Thyroid gland (tissue), 4 donors: ENCODE results near the gene DRC1. TPM values are rescaled to one million over a fixed set of nuclear protein-coding genes. Genes with fewer than 3 reads are reported as not detected.
"Not testable (repeated sequence)": the region's sequence is repeated elsewhere in the genome, so short reads cannot be mapped to it uniquely, and the experiment has no call there.

Experiments used
- DNase-seq, 2 donors: peaks; one replicate each; pipeline ENCODE4 v3.0.0-alpha.2; 2019
- H3K27ac ChIP-seq, 3 donors: fragments of 200-600 bp; sonication (generic); 1 replicate in 2 of 3; 2 replicates in 1 of 3; pipeline ENCODE4 v1.5.1; 2016 to 2019; ENCODE audit warnings: mild to moderate bottlenecking in 1 of 3, moderate library complexity in 1 of 3
- H3K27me3 ChIP-seq: fragments of 200-600 bp; sonication (generic); one replicate; pipeline ENCODE4 v1.5.1; 2019
- H3K36me3 ChIP-seq, 2 donors: fragments of 200-600 bp; sonication (generic); one replicate each; pipeline ENCODE4 v1.5.1; 2016 to 2019
- H3K4me1 ChIP-seq, 2 donors: fragments of 200-600 bp; sonication (generic); one replicate each; pipeline ENCODE4 v1.5.1; 2017 to 2019
- H3K4me3 ChIP-seq, 3 donors: fragments of 200-600 bp; sonication (generic); replicated peaks in 1 of 3; 1 replicate in 2 of 3; 2 replicates in 1 of 3; pipeline ENCODE4 v1.5.1; 2016; ENCODE audit warnings: mild to moderate bottlenecking in 1 of 3
- H3K9me3 ChIP-seq: fragments of 200-600 bp; sonication (generic); one replicate; pipeline ENCODE4 v1.5.1; 2017
- POLR2A ChIP-seq, 2 donors: fragments of 450-650 bp; IDR thresholded peaks; one replicate each; pipeline ENCODE4 v1.6.1; 2017; ENCODE audit warnings: antibody characterized with exemption in 2 of 2, mild to moderate bottlenecking in 2 of 2, moderate library complexity in 1 of 2
- WGBS, 2 donors: methylation state at CpG; one replicate each; pipeline ENCODE4 v1.1.5; 2017; 5-methylcytosine and 5-hydroxymethylcytosine counted together
- intact Hi-C: fragments of 100-400 bp; cut with DNase I; formaldehyde crosslinking; loops from one replicate; pipeline ENCODE4 v1.15.1; 2023
- total RNA-seq, 4 donors: library from RNA; depleted of rRNA; stranded (reverse); fragments of >200 nt; gene quantifications; one replicate each; pipeline ENCODE4 v1.2.3, GENCODE V29; 2016
- TF ChIP-seq, protein P1 (sequence below), 6 experiments: fragments of 200-600 bp in 3 of 6; fragments of 450-650 bp in 3 of 6; sonication (generic) in 3 of 6; IDR thresholded peaks; one replicate each; pipeline ENCODE4 v1.5.1; 2016 to 2019; ENCODE audit warnings: antibody characterized with exemption in 6 of 6, mild to moderate bottlenecking in 2 of 6, inconsistent platforms in 1 of 6, moderate library complexity in 1 of 6

DRC1 gene
- total RNA-seq, 4 donors from 2014 or later = not detected

DNA sequence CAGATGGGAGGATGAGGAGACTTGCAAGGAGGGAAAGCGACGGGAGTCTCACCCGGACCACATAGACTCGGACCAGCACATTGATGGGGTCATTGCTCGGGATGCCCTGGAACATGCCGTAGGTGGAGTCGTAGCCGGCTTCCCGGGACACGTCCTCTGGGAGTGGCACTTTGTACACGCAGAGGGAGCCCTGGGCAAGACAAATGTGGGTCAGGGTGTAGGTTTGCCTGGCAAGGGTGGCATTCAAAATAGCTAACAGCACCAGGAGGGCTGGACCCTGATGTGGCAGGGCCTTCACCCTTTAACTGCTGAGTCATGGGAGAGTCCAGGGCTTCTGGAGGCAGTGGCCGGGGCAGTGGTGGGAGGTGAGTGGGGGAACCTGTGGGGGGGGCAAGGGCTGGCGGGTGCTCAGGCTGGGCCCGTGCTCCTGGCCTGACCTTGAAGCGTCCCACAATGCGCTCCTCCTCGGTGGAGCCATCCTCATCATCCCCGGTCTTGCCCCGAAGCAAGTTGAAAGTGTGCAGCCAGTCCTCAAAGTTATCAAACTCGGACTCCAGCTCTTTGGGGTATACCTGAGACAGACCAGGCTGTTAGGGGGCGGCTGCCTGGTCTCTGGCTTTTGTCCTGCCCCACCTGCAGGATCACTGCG, 65.1 kb downstream of the DRC1 start:
- H3K4me1 ChIP-seq = peaks cover 0 to 3% of the 10 kb centered on the region in 2 donors
- intact Hi-C loops = loop anchor here (10.0 kb wide), 1 partner anchor 62 kb away; the partner anchor contains the start of gene DRC1
- no peaks in the 10 kb centered on the region for H3K27me3 ChIP-seq
- no peaks in the 10 kb centered on the region for H3K9me3 ChIP-seq
- H3K4me3 ChIP-seq = no peak overlapping the region
- 89 to 90% methylated on average over 20 to 22 of the region's 22 CpGs for WGBS, 2 donors
- no peak overlapping the region for H3K27ac ChIP-seq
- TF ChIP-seq POLR2A (IDR thresholded peaks at IDR 0.05) = no peak
- TF ChIP-seq, protein P1, sequence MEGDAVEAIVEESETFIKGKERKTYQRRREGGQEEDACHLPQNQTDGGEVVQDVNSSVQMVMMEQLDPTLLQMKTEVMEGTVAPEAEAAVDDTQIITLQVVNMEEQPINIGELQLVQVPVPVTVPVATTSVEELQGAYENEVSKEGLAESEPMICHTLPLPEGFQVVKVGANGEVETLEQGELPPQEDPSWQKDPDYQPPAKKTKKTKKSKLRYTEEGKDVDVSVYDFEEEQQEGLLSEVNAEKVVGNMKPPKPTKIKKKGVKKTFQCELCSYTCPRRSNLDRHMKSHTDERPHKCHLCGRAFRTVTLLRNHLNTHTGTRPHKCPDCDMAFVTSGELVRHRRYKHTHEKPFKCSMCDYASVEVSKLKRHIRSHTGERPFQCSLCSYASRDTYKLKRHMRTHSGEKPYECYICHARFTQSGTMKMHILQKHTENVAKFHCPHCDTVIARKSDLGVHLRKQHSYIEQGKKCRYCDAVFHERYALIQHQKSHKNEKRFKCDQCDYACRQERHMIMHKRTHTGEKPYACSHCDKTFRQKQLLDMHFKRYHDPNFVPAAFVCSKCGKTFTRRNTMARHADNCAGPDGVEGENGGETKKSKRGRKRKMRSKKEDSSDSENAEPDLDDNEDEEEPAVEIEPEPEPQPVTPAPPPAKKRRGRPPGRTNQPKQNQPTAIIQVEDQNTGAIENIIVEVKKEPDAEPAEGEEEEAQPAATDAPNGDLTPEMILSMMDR (IDR thresholded peaks at IDR 0.05) = no peak
- no peak for DNase-seq
- no peaks in the 10 kb centered on the region for H3K36me3 ChIP-seq

DNA sequence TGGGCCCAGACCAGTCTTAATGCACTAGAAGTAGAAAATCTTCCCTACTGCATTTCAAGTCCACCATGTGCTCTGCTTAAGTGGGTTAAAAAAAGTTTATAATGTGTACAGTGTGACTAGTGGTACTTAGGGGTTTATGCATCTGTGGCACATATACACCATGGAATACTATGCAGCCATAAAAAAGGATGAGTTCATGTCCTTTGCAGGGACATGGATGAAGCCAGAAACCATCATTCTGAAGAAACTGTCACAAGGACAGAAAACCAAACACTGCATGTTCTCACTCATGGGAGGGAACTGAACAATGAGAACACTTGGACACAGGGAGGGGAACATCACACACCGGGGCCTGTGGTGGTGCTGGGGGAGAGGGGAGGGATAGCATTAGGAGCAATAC, 66.8 kb downstream of the DRC1 start:
- H3K4me1 ChIP-seq = not testable (repeated sequence)

DNA sequence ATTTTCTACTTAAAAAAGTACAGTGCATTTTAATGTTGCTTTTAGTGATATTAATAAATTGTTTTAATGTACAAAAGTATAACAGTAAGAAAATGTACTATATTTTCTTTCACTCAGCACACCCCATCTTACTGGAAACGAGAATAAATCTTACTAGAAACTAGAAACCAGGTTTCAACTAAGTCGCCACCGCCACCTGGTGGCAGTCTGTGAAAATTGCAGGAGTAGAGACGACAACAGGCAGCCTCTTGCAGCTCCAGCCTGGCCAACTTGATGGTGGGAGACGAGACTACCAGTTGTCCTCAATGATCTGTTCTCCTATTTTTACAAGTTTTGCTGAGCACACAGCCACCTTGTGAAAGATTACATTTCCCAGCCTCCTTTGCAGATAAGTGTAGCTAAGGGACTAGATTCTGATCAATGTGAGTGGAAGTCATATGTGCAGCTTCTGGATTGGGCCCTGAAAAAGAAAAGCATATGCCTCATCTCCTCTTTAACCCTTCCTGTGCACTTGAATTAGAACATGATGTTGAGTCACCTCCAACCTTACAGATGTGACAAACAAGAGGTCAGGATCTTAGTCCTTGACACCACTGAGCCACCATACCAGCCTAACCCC, 67.5 kb downstream of the DRC1 start:
- H3K4me1 ChIP-seq = no peaks in the 10 kb centered on the region
- TF ChIP-seq, protein P1 (IDR thresholded peaks at IDR 0.05) = peak in 5 of 6 experiments; percentile 17 to 51 (median 28)
- no peak for TF ChIP-seq POLR2A (IDR thresholded peaks at IDR 0.05)
- no peaks in the 10 kb centered on the region for H3K36me3 ChIP-seq
- WGBS, 2 donors = 15 to 18% methylated on average over 5 of the region's 5 CpGs
- H3K9me3 ChIP-seq = no peaks in the 10 kb centered on the region
- no peak overlapping the region for H3K4me3 ChIP-seq
- H3K27me3 ChIP-seq = no peaks in the 10 kb centered on the region
- DNase-seq = peak; percentile 15 to 35
- no peak overlapping the region for H3K27ac ChIP-seq
- intact Hi-C loops = loop anchor here (10.0 kb wide), 1 partner anchor 64 kb away; the partner anchor contains the start of gene DRC1

More for the DNA sequence above, 66.8 kb downstream of the DRC1 start:
- not testable (repeated sequence) for H3K9me3 ChIP-seq, H3K4me3 ChIP-seq, H3K36me3 ChIP-seq, H3K27ac ChIP-seq, H3K27me3 ChIP-seq, DNase-seq
- WGBS, 2 donors = 92 to 100% methylated on average over 1 of the region's 1 CpG
- intact Hi-C loops = loop anchor here (10.0 kb wide), 1 partner anchor 64 kb away; the partner anchor contains the start of gene DRC1

DNA sequence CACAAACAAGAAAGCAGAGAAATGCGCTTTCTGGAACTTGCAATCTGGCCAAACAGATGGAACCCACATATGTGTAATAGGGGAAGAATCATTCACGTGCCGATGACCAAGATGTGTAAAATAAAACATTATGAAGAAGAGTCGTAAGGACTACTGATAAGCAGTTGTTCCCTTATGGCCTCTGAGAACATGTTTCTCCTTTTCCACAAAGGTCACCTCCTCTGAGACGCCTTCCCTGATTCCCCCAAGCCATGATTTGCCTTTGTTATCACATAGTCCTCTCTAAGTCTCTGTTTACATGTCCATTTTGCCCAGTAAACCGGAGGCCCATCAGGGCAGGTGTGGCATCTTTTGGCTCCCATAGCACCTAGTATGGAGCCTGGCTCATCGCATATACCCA, 68.2 kb downstream of the DRC1 start:
- TF ChIP-seq, protein P1 (IDR thresholded peaks at IDR 0.05) = no peak
- TF ChIP-seq POLR2A (IDR thresholded peaks at IDR 0.05) = no peak
- no peaks in the 10 kb centered on the region for H3K4me1 ChIP-seq
- intact Hi-C loops = loop anchor here (10.0 kb wide), 1 partner anchor 65 kb away; the partner anchor contains the start of gene DRC1
- WGBS, 2 donors = 95% methylated on average over 7 of the region's 7 CpGs
- H3K4me3 ChIP-seq = no peak overlapping the region
- H3K27ac ChIP-seq = no peak overlapping the region
- H3K9me3 ChIP-seq = no peaks in the 10 kb centered on the region
- DNase-seq = no peak
- H3K27me3 ChIP-seq = no peaks in the 10 kb centered on the region
- H3K36me3 ChIP-seq = no peaks in the 10 kb centered on the region

DNA sequence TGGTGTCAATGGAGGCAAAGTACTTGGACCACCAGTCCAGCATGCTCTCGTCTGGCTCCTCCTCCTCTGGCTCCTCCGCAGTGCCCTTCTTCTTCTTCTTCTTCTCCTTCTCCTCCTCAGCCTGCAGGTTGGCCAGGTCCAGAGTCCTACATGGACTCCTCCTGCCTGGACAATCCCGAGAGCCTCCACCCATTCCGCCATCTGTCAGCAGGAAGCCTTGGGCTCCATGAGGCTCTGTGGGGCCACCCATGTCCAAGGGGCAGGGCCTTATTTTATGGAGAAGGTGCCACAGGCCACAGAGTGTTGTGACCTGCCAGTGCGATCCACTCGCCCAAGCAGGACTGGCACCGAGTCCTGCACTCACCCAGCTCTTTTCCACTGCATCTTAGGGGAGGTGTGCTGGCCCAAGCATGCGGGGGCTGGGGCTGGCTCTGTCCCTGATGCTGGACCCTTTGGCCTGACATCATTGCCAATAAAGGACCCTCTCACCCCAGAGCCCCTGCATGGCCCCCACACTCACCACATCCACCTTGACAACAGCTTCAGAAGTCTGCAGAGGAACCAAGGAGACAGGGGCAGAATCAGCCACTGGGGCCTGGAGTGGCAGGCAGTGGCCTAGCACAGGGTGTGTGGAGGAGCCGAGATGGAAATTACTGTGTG, 69.0 kb downstream of the DRC1 start:
- 94 to 97% methylated on average over 8 to 9 of the region's 9 CpGs for WGBS, 2 donors
- H3K9me3 ChIP-seq = no peaks in the 10 kb centered on the region
- H3K36me3 ChIP-seq = no peaks in the 10 kb centered on the region
- TF ChIP-seq, protein P1 (IDR thresholded peaks at IDR 0.05) = no peak
- TF ChIP-seq POLR2A (IDR thresholded peaks at IDR 0.05) = no peak
- H3K27me3 ChIP-seq = no peaks in the 10 kb centered on the region
- no peak overlapping the region for H3K4me3 ChIP-seq
- intact Hi-C loops = no loop called here
- no peak for DNase-seq
- H3K27ac ChIP-seq = no peak overlapping the region
- H3K4me1 ChIP-seq = no peaks in the 10 kb centered on the region
